ENCODE measurements around the gene MANBA.
"Not testable (repeated sequence)": the region's sequence is repeated elsewhere in the genome, so short reads cannot be mapped to it uniquely, and the experiment has no call there.

MANBA gene

GRCh38 chr4:102725229-102725628 is 35.5 kb downstream of the MANBA start:
- no peak for DNase-seq (ENCODE audit: extremely low read depth in 1 of 2, low read depth in 1 of 2)

- DNase-seq (ENCODE audit: extremely low read depth in 1 of 2, low read depth in 1 of 2) = no peak
Observed at GRCh38 chr4:102723511-102723910, 37.3 kb downstream of the MANBA start.

GRCh38 chr4:102722740-102723139 is 38.0 kb downstream of the MANBA start:
- no peak for DNase-seq (ENCODE audit: extremely low read depth in 1 of 2, low read depth in 1 of 2)

- DNase-seq (ENCODE audit: extremely low read depth in 1 of 2, low read depth in 1 of 2) = not testable (repeated sequence)
Observed at GRCh38 chr4:102718833-102719575, 41.8 kb downstream of the MANBA start.

GRCh38 chr4:102717448-102718092 is 43.2 kb downstream of the MANBA start:
- DNase-seq (ENCODE audit: extremely low read depth in 1 of 2, low read depth in 1 of 2) = no peak

GRCh38 chr4:102715057-102715456 is 45.7 kb downstream of the MANBA start:
- DNase-seq (ENCODE audit: extremely low read depth in 1 of 2, low read depth in 1 of 2) = no peak

- DNase-seq (ENCODE audit: extremely low read depth in 1 of 2, low read depth in 1 of 2) = not testable (repeated sequence)
Observed at GRCh38 chr4:102713774-102714173, 47.0 kb downstream of the MANBA start.

- no peak for DNase-seq (ENCODE audit: extremely low read depth in 1 of 2, low read depth in 1 of 2)
Observed at GRCh38 chr4:102713096-102713495, 47.7 kb downstream of the MANBA start.

GRCh38 chr4:102710986-102711385 is 49.8 kb downstream of the MANBA start:
- no peak for DNase-seq (ENCODE audit: extremely low read depth in 1 of 2, low read depth in 1 of 2)

GRCh38 chr4:102709060-102709459 is 51.7 kb downstream of the MANBA start:
- not testable (repeated sequence) for DNase-seq (ENCODE audit: extremely low read depth in 1 of 2, low read depth in 1 of 2)

GRCh38 chr4:102707150-102707549 is 53.6 kb downstream of the MANBA start:
- no peak for DNase-seq (ENCODE audit: extremely low read depth in 1 of 2, low read depth in 1 of 2)

GRCh38 chr4:102705391-102705935 is 55.3 kb downstream of the MANBA start:
- DNase-seq (ENCODE audit: extremely low read depth in 1 of 2, low read depth in 1 of 2) = no peak

GRCh38 chr4:102696758-102697157 is 64.0 kb downstream of the MANBA start:
- no peak for DNase-seq (ENCODE audit: extremely low read depth in 1 of 2, low read depth in 1 of 2)

GRCh38 chr4:102694791-102695190 is 66.0 kb downstream of the MANBA start:
- DNase-seq (ENCODE audit: extremely low read depth in 1 of 2, low read depth in 1 of 2) = no peak

GRCh38 chr4:102693861-102694260 is 66.9 kb downstream of the MANBA start:
- DNase-seq (ENCODE audit: extremely low read depth in 1 of 2, low read depth in 1 of 2) = no peak

- DNase-seq (ENCODE audit: extremely low read depth in 1 of 2, low read depth in 1 of 2) = no peak
Observed at GRCh38 chr4:102693262-102693850, 67.4 kb downstream of the MANBA start.

- no peak for DNase-seq (ENCODE audit: extremely low read depth in 1 of 2, low read depth in 1 of 2)
Observed at GRCh38 chr4:102692474-102692873, 68.3 kb downstream of the MANBA start.

- no peak for DNase-seq (ENCODE audit: extremely low read depth in 1 of 2, low read depth in 1 of 2)
Observed at GRCh38 chr4:102687982-102688433, 72.8 kb downstream of the MANBA start.

GRCh38 chr4:102687373-102687981 is 73.3 kb downstream of the MANBA start:
- no peak for DNase-seq (ENCODE audit: extremely low read depth in 1 of 2, low read depth in 1 of 2)

- no peak for DNase-seq (ENCODE audit: extremely low read depth in 1 of 2, low read depth in 1 of 2)
Observed at GRCh38 chr4:102685768-102686167, 75.0 kb downstream of the MANBA start.

- DNase-seq (ENCODE audit: extremely low read depth in 1 of 2, low read depth in 1 of 2) = no peak
Observed at GRCh38 chr4:102684610-102685052, 76.1 kb downstream of the MANBA start.

Data from stimulated activated CD8-positive, alpha-beta memory T cell treated with anti-CD3 and anti-CD28 coated beads, Interleukin-7, amount 100 ng/mL, for 48 hours (primary cell).